AG20443 (cell line): ENCODE measurements around the gene RBPMS2.
"Not testable (repeated sequence)": the region's sequence is repeated elsewhere in the genome, so short reads cannot be mapped to it uniquely, and the experiment has no call there.

Source experiments
- DNase-seq: peaks from one replicate; pipeline ENCODE4 v3.0.0; 2012; ENCODE audit warnings: low spot score, mixed read lengths

Gene RBPMS2

GRCh38 chr15:64753480-64754185 is 21.8 kb downstream of the RBPMS2 start:
- no peak for DNase-seq

GRCh38 chr15:64751464-64751863 is 23.9 kb downstream of the RBPMS2 start:
- no peak for DNase-seq

GRCh38 chr15:64749999-64750657 is 25.3 kb downstream of the RBPMS2 start:
- peak; percentile 56 for DNase-seq

- peak; percentile 55 for DNase-seq
Measured at GRCh38 chr15:64749167-64749566, 26.2 kb downstream of the RBPMS2 start.

- DNase-seq: no peak
Measured at GRCh38 chr15:64748251-64748650, 27.1 kb downstream of the RBPMS2 start.

GRCh38 chr15:64747578-64747977 is 27.8 kb downstream of the RBPMS2 start:
- no peak for DNase-seq

- DNase-seq: no peak
Measured at GRCh38 chr15:64746921-64747320, 28.5 kb downstream of the RBPMS2 start.

GRCh38 chr15:64746356-64746755 is 29.0 kb downstream of the RBPMS2 start:
- DNase-seq: no peak

GRCh38 chr15:64743691-64744090 is 31.7 kb downstream of the RBPMS2 start:
- DNase-seq: no peak

GRCh38 chr15:64742921-64743320 is 32.5 kb downstream of the RBPMS2 start:
- DNase-seq: no peak

GRCh38 chr15:64742385-64742784 is 33.0 kb downstream of the RBPMS2 start:
- no peak for DNase-seq

- not testable (repeated sequence) for DNase-seq
Measured at GRCh38 chr15:64741708-64742107, 33.7 kb downstream of the RBPMS2 start.

- DNase-seq: peak; percentile 64
Measured at GRCh38 chr15:64740311-64741170, 34.8 kb downstream of the RBPMS2 start.

- no peak for DNase-seq
Measured at GRCh38 chr15:64739577-64740143, 35.7 kb downstream of the RBPMS2 start.

GRCh38 chr15:64739156-64739555 is 36.2 kb downstream of the RBPMS2 start:
- DNase-seq: no peak

GRCh38 chr15:64738226-64739095 is 36.9 kb downstream of the RBPMS2 start:
- DNase-seq: no peak

- DNase-seq: no peak
Measured at GRCh38 chr15:64732156-64732860, 43.1 kb downstream of the RBPMS2 start.

- DNase-seq: no peak
Measured at GRCh38 chr15:64731805-64732151, 43.6 kb downstream of the RBPMS2 start.

GRCh38 chr15:64731012-64731804 is 44.2 kb downstream of the RBPMS2 start:
- DNase-seq: peak; percentile 80

GRCh38 chr15:64730151-64730550 is 45.2 kb downstream of the RBPMS2 start:
- no peak for DNase-seq
